NCI-H460 (cell line): ENCODE data around the gene NR2F2. TPM values are rescaled to one million over a fixed set of nuclear protein-coding genes. Genes with fewer than 3 reads are reported as not detected.

Experiments
- DNase-seq: peaks from one replicate; pipeline ENCODE4 v3.0.0-alpha.2; 2016; ENCODE audit warnings: low read depth; ENCODE audit errors: extremely low read depth
- total RNA-seq: library from RNA; depleted of rRNA; stranded (reverse); fragments of >200 nt; shearing (Covaris generic); gene quantifications from 2 replicates; pipeline ENCODE4 v1.2.3, GENCODE V29; 2014

Gene NR2F2
- total RNA-seq, 1 experiment from 2014 or later = 6.4 TPM

- no peak for DNase-seq
These were observed 11.3 kb downstream of the NR2F2 start for GRCh38 chr15:96341513-96342405.

GRCh38 chr15:96342406-96343112, 12.1 kb downstream of the NR2F2 start:
- no peak for DNase-seq

- no peak for DNase-seq
These were observed 12.9 kb downstream of the NR2F2 start for GRCh38 chr15:96343113-96344059.

- no peak for DNase-seq
These were observed 13.7 kb downstream of the NR2F2 start for GRCh38 chr15:96344060-96344705.

GRCh38 chr15:96344706-96345559, 14.4 kb downstream of the NR2F2 start:
- no peak for DNase-seq

GRCh38 chr15:96345560-96346399, 15.3 kb downstream of the NR2F2 start:
- DNase-seq = no peak

- no peak for DNase-seq
These were observed 16.0 kb downstream of the NR2F2 start for GRCh38 chr15:96346409-96346970.

GRCh38 chr15:96347181-96348111, 16.9 kb downstream of the NR2F2 start:
- DNase-seq = no peak

GRCh38 chr15:96348112-96349027, 17.9 kb downstream of the NR2F2 start:
- no peak for DNase-seq

- no peak for DNase-seq
These were observed 18.7 kb downstream of the NR2F2 start for GRCh38 chr15:96349034-96349856.

GRCh38 chr15:96349857-96350720, 19.6 kb downstream of the NR2F2 start:
- DNase-seq = no peak

- no peak for DNase-seq
These were observed 20.6 kb downstream of the NR2F2 start for GRCh38 chr15:96350934-96351724.
